Activated CD4-positive, alpha-beta T cell treated with anti-CD3 and anti-CD28 coated beads, Interleukin-10, Interleukin-2, amounts not matched to agents 100 ng/mL and 50 ng/mL, durations not matched to agents 16 hours and 8 hours (primary cell): Measurements from ENCODE around the gene LGALS8.

Source experiments
- DNase-seq: peaks from one replicate; pipeline ENCODE4 v3.0.0-alpha.2; 2020

LGALS8 gene

GRCh38 chr1:236509647-236510401 is 14.0 kb upstream of the LGALS8 start:
- DNase-seq, result no peak

DNA sequence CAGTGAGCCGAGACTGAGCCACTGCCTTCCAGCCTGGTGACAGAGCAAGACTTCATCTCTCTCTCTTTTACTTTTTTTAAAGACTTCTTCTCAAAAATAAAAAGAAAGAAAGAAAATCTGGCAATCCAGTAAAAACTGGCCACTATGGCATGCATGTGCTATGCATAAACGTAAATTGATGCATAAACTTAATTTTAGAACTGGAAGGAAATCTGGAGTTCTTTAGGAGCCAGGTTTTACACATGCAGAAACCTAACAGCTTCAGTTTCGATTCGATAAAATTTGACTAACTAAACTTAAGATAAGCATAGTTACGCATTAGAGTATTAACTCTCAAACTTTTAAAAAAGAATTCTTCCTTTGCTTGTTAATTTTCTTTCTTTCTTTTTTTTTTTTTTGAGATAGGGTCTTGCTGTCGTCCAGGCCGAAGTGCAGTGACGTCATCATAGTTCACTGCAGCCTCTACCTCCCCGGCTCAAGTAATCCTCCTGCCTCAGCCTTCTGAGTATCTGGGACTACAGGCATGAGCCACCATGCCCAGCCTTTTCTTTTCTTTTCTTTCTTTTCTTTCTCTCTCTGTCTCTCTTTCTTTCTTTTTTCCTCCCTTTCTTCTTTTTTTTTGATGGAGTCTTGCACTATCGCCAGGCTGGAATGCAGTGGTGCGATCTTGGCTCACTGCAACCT is 11.9 kb upstream of the LGALS8 start:
- no peak for DNase-seq

DNA sequence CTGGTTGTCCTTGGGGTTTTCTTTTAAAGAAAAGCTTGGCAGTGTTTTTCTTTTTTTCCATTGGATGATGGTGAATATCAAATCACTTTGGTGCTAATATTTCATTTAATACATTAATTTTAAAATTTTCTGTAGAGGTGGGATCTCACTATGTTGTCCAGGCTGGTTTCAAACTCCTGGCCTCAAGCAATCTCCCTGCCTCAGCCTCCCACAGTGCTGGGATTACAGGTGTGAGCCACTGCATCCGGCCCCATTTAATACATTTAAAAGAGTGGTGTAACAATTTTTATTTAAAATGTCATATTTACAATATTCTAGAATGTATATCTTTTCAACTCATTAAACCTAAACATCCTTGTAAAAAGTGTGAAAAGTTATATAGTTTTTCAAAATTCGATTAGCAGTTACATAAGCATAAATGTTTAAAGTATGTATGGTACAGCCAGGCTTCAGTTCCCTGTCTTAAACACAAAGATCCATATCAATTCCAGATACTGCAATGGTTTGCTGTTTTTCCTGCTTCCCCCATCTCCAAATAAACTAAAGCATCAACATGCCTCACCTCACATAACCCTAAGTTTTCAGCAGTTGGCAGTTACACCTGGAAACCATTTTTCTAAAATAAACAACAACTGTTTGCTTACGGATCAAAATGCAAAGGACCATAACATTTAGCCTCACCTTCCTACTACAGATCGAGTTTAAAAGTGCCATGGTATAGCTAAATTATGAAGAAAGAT is 8.9 kb upstream of the LGALS8 start:
- DNase-seq, result no peak

DNA sequence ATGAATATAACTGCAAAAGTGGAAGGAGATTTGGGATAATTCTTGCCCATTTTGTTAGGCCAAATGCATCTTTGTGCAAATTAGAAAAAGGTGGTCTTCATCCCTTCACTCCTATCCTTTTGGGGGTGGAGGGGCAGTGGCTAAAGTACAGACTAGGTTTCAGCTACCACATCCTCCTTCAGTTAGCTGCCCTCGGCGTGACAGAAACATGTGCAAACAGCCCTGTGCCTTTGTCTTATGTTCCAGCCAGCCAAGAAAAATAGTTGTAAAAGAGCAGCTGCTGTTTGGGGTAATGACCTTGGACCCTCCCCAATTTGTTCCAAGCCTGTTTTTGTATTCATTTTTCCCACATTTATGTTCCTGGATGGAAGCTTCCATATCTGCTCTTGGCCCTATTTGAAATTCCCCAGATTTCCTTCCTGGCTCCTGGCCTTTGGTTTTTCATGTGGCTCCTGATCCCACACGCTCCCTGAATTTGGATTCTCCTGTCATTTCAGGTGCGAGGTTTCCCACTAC is 8.3 kb upstream of the LGALS8 start:
- no peak for DNase-seq

DNA sequence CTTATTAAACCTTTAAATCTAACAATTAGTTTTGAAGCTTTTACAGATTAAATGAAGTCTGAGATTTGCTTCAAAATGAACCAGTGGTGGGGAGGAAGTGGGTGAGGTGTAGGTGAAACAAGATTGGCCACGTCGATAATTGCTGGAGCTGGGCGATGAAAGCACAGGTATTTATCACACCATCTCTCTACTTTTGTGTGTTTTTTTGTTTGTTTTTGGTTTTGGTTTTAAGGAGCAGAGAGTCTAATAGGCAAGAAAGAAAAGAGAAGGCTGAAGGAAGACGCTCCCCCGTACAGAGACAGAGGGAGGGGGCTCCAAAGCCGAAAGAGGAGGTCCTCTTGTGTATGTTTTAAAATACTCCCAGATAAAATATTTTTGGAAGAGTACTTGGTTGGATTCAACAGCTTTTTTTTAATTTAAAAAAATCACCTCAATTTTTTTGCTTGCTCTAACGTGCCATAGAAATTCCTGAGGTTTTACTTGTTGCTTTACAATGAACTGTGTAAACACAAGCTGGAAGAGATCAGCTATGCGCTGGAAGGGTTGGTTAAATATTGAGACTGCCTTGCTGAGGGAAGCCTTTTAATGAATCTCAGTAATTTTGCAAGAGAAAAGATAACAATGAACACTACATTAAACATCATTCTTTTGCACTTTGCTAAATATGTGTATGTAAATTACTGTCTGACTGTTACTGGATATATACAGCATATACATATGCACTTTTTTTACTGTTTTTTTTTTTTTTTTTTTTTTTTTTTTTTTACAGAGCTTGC is 6.7 kb upstream of the LGALS8 start:
- DNase-seq, result peak; percentile 50

GRCh38 chr1:236518322-236518721 is 5.5 kb upstream of the LGALS8 start:
- DNase-seq, result no peak

GRCh38 chr1:236520445-236521005 is 3.3 kb upstream of the LGALS8 start:
- DNase-seq, result no peak

- no peak for DNase-seq
Measured at GRCh38 chr1:236522937-236523703, 662 bp upstream of the LGALS8 start.

- DNase-seq, result peak; percentile 85
Measured at GRCh38 chr1:236524142-236524894, 536 bp downstream of the LGALS8 start.

- DNase-seq, result no peak
Measured at GRCh38 chr1:236524895-236525184, 1.1 kb downstream of the LGALS8 start.

GRCh38 chr1:236526079-236526478 is 2.3 kb downstream of the LGALS8 start:
- no peak for DNase-seq

DNA sequence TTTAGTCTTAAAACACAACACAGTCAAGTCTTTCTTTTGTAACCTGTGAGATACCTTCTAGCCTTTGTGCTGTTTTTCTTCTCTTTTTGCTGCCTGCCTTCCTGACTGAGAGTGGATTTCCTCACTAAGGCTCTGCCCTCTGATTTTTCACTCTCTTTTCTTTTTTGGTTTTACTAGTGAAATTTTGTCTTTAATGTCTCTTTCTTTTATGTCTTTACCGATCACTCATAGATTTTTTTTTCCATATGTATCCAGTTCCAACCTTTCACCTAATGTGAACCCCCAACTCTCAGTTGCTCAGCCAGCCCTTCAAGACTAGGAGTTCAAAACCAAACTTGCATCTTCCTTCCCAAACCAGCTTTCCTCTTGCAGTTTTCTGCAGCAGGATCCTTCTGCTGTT is 6.5 kb downstream of the LGALS8 start:
- no peak for DNase-seq

DNA sequence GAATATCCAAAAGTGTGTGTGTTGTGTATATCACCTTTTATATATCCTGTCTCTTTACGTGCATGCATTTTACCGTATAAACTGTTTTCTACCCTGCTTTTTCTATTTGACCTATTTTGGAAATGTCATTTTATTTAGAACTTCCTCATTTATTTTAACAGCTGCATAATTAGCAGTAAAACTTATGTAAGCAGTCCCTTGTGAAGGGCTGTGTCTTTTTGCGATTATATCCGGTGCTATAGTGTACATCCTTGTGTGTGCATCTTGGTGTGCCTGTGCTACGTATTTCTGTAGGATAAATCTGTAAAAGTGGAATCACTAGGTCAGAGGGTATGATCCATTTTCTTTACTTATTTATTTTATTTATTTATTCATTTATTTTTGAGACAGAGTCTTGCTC is 7.2 kb downstream of the LGALS8 start:
- DNase-seq, result no peak

DNA sequence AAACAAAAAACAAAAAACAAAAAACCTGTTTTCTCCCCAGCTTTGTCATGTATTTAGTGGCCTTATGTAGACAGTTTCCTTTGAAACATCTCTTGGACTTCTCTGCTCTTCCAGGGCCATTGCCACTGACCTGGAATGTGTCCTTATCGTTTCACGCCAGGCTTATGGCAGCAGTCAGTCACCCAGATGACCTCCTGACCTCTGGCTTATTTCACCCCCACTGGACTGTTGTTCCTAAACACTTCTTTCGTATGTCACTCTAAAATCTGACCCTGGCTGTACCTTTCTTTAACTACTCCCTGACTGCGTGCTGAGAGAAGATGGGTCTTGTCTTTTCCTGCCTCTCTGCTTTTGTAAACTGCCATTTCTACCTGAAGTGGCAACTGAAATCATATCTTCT is 9.1 kb downstream of the LGALS8 start:
- DNase-seq, result no peak

DNA sequence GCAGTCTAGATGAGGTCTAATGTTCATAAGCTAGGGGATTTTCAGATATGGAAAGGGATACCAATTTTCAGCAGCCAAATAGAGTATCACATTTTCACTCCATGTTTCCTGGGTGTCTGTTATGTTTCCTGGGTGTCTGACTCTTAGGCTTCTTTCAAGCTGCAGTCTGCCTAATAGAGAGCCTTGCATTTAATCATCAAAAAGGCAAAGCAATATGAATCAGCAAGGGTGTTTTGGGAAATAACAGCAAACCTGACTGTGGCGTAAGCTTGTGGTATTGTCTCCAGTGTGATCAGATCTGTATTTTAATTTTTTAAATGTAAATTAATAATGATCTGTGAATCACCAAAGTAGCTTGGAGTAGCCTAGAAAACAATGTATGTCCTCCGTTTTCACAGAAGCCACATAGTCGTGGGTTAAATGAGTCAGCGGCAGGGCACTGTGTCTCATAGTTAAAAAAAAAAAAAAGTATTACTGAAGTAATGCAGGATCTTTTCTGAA is 10.4 kb downstream of the LGALS8 start:
- DNase-seq, result peak; percentile 76

GRCh38 chr1:236535190-236535589 is 11.4 kb downstream of the LGALS8 start:
- DNase-seq, result no peak

DNA sequence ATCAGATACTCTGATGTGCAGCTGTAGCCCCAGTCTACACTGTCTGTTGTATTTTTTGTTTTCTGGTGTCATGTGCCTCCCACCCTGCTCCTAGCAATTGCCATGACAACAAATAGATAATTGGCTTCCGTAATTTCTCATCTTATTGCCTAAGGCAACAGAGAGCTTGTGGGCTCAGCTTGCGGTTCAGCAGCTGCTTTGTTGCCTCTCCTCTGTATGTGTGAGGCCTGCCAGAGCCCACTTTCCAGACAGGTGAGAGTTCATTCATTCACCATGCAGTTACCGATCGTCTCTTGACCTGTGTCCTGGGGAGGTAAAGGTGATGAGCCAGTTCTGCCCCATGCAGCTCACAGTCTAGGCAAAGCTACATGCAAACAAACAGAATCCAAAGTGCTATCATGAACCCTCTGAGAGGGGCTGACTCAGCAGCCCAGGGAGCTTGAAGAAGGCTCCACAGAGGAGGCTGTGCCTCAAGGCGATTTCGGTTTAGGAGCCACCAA is 11.9 kb downstream of the LGALS8 start:
- DNase-seq, result no peak

DNA sequence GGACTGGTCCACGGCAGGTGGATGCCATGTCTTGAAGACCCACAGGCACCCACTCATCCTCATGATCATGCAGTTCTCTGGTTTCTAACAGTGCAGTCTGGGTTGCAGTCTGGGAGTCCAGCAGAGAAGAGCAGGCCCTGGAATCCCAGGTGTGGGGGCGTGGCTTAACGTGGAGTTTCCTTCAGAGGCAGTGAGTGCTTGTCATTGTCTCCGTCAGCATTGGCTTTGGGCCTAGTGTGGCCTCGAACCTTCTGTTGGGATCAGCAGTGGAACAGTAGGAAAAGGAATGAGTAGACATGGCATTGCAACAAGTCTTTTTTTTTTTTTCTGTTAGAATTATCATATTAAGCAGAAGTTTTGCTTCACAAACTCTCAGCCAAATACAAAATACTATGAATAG is 12.8 kb downstream of the LGALS8 start:
- DNase-seq, result no peak

GRCh38 chr1:236540813-236541465 is 17.2 kb downstream of the LGALS8 start:
- no peak for DNase-seq

- DNase-seq, result no peak
Measured at GRCh38 chr1:236541710-236542109, 17.9 kb downstream of the LGALS8 start.
